ENCODE results near the gene GRP.

GRP gene

DNA sequence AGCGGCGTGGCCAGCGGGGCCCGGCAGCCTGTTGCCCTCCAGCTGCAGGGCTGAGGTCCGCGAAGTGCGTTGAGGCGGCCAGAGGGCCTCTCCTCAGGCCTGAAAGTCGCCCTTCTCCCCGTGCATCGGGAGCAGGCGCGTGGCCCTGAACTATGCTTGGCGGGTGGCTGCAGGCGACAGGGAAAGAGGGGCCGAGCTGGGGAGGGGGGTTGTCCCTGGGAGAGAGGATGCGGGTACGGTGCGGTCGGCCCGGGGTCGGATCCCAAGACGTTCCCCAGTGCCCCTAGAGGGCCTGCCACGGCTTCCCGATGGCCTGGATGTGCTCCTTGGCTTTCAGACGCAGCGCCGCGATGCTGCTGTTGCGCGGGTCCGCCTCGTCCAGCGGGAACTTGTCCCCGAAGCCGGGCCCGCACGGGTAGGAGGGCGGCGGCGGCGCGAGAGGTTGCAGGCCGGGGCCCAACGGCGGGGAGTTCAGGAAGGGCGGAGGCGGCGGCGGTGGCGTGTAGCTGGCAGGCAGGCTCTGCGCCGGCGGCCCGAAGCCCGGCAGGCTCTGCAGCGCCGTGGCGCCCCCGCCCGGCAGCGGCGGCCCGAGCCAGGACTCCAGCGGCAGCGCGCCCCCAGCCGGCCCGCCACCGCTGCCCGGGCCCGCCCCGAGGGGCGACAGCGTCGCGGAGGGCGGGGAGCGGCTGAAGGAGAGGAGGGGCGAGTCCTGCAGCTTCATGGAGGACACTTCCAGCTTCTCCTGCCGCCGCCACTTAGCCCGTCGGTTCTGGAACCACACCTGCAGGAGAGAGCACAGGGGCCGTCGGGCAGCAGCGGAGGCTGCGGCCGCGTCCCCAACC lies 49.0 kb downstream of the GRP start:
- DNase-seq: no peak

DNA sequence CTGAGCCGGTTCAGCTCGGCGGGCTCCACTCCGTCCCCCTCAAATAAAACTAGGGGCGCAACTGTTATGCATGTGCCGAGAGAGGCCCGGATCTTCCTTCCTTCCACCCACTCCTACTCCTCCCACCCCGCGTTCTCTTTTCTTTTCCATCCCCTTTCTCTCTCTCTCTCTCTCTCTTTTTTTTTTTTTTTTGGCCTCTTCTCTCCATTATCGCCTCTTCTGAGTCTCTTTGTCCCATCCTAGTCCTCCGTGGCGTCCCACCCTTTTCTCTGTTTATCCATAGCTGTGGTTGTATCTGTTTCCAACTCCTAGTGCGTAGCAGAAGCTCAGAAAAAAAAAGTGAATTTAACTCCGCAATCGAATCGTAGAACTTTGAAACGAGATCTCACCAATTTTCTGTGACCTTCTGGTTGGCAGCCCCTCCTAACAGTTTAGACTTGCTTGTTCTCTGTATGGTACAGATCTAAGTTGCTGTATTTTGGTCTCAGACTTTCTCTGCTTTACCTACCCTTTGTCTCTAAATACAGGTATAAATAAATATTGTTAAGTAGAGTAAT lies 49.7 kb downstream of the GRP start:
- no peak for DNase-seq

DNA sequence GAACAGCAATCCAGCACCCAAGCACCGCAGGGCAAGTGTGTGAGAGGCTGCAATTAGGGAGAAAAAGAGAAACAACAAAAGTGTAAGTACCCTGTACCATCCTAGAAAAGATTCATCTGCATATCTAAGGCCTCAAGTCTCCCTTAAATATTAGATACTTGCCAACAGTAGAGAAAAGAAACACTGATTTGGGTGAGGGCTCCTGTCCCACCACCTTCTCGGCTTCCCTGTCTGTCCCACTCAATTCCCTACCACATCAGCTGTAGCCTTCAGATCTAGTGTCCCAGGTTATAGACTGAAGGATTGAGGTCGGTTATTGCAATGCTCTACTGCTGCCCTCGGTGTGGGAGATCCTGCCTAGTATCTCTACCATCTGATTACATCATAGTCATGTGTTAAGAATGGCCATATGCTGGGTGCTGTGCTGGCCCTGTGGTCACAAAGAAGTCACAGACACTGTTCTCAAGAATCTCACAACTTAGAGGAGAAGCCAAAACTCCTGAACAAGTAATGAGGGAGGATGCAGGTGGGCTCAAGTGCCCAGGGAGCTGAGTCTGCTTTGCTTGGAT lies 50.8 kb downstream of the GRP start:
- no peak for DNase-seq

DNA sequence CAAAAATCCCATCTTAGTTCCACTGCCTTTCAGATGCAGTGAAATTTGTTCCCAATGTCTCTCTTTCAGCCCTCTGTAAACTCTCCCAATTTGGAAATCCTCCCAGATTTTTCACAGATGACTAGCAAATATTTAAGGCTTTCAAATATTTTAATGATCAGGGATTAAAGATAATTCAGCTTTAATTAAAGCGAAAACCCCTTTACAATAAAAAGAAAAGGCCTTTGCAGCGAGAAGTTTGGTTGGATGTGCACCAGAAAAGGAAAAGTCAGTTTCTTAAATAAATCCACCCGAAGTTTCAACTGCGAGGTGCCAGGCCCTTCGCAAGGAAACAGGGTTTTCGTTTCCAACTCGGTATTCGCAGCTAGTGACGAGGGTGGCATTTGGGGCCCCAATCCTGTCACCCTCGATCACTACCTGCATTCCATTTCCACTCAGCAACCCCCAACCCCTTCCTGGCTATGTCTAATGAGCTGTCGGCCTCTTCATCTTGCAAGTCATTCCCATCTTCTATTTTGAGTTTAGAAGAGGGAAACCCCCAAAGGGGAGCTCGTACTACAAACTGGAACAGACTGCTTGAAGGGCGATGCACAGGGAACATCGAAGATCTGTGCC lies 51.8 kb downstream of the GRP start:
- DNase-seq: no peak

DNA sequence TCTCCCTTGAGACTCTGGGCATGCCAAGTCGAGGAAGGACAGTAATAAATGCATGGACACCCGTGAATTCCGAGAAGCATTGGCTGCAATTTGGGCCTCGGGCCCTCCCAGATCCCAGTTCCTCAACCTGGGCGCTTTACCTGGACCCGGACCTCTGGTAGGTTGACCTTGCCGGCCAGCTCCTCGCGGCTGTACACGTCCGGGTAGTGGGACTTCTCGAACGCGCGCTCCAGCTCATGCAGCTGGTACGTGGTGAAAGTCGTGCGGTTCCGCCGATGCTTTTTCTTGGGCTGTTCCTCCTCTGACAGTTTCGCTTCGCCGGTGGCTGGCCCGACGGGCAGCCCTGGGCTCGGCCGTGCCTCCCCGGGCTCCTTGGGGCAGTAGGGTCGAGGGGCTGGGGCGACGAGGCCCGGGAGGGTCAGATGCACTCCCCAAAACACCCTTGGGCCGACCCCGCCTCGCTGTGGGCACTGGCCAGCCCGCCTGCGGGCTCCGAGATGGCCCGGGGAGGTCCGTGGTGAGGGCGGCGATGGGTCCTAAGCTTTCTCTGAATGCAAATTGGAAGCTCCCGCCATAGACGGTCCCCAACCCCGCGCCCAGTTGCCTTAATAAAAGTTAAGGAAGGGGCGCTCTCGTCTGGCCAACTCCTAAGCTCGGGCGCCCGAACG lies 52.4 kb downstream of the GRP start:
- no peak for DNase-seq

DNA sequence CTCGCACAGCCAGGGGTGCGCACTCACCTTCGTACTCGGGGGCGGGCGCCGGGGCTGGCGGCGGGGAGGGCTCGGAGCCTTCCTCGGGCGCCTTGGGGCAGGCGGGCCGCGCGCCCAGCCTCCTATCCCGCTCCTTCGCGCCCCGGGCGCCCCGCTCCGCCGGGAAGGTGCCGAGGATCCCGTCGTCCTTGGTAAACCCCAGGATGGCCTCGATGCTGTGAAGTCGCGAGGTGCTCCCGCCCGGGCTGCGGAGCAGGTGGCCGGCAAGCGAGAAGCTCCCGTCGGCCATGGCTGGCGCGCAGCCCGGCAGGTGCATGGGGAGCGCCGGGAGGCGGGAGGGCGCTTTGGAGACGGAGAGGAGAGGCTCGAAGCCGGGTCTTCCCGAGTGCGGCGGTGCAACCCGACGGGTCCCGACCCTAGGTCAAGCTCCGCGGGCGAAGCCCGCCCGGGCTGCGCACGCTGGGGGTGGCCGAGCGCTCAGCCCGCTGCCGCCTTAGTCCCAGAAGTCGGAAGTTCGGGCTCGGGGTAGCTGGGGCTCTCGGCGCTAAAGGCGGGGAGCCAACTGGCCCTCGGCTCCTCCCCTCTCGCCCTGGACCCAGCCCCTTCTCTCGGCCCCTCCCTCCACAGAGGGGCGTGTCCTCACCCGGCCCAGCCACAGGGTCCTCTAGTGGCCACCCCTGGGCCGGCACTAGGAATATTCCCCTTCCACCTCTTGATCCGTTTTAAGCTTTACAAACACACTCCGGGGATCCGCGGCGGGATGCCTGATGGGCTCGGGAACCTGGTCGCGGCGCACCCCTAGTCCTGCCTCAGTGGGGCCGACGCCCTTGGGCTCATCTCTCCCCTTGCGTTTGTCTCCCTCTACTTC lies 53.2 kb downstream of the GRP start, which contains the start of gene RAX:
Gene RAX (minus strand): TSS at position 564 of the 868 bp plus-strand sequence. CDS start 248 bp downstream, at position 316.
- DNase-seq: no peak

DNA sequence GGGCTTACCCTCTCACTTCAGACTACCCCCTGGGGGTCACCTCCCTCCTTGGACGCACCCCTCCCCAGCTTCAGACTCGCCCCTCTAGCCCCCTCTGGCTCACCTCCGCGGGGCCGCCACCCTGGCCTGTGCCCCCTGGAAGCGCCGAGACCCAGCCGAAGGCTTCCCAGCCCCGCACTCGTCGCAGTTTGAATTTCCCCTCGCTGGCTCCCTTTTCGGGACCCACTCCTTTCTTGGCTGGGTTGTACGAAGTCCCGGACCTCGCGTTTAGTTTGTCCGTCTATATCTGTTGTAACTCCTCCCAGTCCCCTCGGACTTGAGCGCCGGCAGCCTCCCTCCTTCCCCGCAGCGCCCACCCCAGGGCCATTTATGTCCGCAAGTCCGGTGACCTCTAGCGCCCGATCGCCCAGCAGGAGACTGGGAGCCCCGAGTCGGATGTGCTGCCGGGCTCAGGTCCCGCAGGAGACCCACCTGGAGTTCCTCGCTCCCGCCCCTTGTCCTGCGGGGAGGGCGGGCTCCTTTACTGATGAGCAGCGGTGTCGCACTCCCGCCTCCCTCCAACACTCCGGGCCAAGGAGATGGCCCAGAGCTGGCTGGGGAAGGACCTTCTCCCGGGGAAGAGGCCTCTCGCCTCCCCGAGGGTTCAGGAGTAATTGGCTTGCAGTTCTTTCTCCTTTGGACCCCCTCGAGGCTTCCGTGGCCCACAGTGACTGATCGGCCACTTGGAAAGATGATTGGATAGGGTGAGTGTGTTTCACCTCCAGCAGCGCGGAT lies 54.0 kb downstream of the GRP start:
- no peak for DNase-seq

DNA sequence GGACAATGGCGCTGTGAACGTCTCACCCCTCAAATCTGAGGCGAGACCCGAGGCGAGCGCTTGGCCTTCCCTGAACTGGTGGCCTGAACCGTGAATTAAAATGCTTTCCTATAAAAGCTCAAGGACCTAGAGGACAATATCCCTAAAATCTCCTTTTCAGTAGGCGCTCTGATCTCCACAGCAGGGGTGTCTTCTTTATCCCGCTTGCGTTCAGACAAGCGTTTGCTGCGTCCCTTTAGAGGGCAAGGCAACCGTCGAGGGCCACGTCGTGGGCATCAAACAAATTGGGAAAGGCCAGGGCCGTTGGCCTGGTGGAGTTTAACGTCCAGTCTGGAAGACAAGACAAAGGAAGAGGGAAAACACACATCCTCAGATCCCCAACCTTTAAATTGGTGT lies 54.6 kb downstream of the GRP start:
- DNase-seq: no peak

DNA sequence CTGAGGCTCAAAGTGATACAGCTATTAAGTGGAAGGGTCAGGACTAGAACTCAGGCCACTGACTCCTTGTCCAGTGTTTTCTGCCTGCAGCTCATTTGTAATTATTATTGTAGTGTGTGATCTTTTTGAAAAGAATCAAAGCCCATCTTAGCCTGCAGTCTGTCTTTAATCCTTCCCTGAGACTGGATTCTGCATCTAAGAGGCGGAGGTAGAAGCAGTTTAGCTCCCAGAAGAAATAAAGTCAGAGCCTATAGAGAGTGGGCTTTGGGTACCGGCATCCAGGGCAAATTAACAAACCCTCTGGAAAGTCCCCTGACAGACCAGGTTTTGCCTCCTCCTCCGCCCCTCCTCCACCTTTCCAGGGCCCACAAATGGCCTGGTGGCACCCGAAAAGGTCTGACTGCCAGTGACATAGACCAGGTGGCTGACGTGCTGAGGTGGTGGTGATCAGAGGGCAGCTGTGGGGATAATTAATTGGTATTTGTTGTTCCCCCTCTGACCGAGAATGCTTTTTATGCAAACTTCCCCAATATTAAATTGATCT lies 55.5 kb downstream of the GRP start:
- no peak for DNase-seq

DNA sequence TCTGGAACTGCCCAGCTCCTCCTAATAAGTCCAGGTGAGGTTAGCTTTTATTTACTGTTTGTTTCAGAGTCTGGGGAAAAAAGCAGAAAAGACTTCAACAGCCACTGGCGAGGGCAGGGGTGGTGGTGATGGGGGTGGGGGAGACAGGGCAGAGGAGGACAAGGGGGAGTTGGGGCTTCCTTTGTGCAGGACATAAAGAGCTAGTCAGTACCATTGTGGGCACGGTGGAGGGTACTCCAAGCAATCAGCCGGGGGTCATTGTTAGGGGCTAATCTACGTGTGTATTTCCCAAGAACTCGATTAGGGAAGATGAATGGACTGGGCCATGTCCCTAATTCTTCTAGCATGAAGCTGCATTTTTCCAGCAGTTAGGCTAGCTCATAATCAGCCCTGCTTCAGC lies 56.1 kb downstream of the GRP start:
- no peak for DNase-seq

DNA sequence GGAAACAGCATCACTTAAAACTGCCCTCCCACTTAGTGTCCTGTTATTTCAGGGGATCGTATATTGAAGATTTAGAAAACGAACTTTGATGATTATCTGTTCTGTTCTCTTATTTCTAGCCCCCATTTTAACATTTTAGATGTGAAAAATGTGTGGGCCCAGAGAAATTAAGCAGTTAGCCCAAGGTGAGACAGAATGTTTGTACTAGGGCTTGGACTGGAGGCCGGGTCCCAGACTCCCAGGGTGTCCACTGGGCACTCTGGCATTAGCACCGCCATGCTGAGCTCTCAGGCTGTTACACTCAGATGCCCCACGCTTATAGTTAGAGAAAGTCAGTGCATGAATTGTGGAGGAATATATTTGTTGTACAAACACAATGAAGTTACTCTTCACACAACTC lies 58.8 kb downstream of the GRP start:
- DNase-seq: no peak

DNA sequence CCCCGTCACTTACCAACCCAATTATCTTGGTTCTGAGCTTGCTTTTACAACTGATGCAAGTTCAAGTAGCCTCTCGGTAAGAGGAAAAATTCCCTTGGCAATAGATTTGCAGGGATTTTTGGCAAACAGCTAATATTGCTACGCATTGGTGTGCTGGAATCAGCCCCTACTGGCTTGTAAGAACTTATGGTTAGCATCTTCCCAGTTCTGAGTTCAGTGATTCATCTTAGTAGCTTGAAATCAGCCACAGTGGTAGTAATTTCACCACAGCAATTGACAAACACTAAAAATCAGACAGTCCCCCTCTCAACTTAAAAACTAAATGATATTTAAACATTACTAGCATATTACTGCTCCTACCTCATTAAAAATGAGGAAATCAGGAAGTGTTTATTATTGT lies 59.2 kb downstream of the GRP start:
- DNase-seq: no peak

DNA sequence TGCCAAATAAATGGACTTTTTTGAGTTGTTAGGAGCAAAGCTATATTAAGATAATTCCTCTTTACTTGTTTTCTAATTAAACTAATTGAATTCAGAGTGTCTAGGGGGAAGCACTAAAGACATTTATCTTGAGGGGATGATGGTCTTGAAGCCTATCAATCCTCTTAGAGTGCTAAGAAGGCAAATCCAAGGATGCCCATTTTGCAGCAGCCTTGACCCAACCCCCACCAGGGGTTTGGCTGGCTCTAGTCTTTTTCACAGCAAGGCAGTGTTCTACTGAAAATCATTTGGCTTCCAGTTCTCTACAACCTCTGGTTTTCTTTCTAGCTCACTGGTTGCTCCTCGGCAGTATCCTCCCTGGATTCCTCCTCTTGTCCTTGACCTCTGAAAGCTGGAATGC lies 59.8 kb downstream of the GRP start:
- DNase-seq: no peak
